DND-41 (cell line): Measurements from ENCODE around the gene PYURF.

Source experiments
- EZH2 ChIP-seq: IDR thresholded peaks from 3 replicates; pipeline ENCODE4 v1.6.1; 2012; ENCODE audit warnings: borderline replicate concordance, low read depth, mild to moderate bottlenecking, moderate library complexity, low read length, inconsistent platforms; ENCODE audit not compliant: severe bottlenecking
- TF ChIP-seq, protein P1 (sequence below): IDR thresholded peaks from 2 replicates; pipeline ENCODE4 v1.5.1; 2012; ENCODE audit warnings: borderline replicate concordance, low read length, moderate library complexity, mild to moderate bottlenecking; ENCODE audit not compliant: poor library complexity, severe bottlenecking; ENCODE audit errors: extremely low read depth

DNA sequence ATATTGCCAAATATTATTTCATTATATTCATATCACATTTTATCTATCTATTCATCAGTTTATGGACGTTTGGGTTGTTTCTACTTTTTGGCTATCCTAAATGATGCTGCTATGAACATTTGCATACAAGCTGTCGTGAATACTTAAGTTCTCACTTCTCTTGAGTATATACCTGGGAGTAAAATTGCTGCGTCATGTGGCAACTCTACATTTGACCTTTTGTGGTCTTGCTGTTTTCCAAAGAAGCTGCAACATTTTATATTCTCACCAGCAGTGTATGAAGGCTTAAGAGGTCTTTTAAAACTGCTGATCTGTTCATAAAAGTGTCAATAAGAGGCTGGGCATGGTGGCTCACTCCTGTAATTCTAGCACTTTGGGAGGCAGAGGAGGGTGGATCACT is 5.8 kb downstream of the PYURF start:
- TF ChIP-seq, protein P1, sequence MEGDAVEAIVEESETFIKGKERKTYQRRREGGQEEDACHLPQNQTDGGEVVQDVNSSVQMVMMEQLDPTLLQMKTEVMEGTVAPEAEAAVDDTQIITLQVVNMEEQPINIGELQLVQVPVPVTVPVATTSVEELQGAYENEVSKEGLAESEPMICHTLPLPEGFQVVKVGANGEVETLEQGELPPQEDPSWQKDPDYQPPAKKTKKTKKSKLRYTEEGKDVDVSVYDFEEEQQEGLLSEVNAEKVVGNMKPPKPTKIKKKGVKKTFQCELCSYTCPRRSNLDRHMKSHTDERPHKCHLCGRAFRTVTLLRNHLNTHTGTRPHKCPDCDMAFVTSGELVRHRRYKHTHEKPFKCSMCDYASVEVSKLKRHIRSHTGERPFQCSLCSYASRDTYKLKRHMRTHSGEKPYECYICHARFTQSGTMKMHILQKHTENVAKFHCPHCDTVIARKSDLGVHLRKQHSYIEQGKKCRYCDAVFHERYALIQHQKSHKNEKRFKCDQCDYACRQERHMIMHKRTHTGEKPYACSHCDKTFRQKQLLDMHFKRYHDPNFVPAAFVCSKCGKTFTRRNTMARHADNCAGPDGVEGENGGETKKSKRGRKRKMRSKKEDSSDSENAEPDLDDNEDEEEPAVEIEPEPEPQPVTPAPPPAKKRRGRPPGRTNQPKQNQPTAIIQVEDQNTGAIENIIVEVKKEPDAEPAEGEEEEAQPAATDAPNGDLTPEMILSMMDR = no peak
- TF ChIP-seq EZH2 = no peak
